HG03039 (cell line): ENCODE results near the gene DYNLT4.
"Not testable (repeated sequence)": the region's sequence is repeated elsewhere in the genome, so short reads cannot be mapped to it uniquely, and the experiment has no call there.

Experiments used
- ATAC-seq: cut with Tn5 transposase; IDR thresholded peaks from one replicate; pipeline ENCODE4 v1.9.1; 2021; ENCODE audit warnings: mild to moderate bottlenecking, moderate library complexity; ENCODE audit not compliant: unreplicated experiment

The DYNLT4 gene

GRCh38 chr1:44775078-44775929, 31.8 kb downstream of the DYNLT4 start, which contains the start of gene RPS8:
TSS of gene RPS8 (plus strand) at chr1:44775540. CDS start at chr1:44775597, 57 bp downstream.
- peak; percentile 76 for ATAC-seq

- ATAC-seq: not testable (repeated sequence)
Observed at GRCh38 chr1:44766421-44766820, 40.7 kb downstream of the DYNLT4 start.

GRCh38 chr1:44760876-44761275, 46.3 kb downstream of the DYNLT4 start:
- ATAC-seq: no peak

- no peak for ATAC-seq
Observed at GRCh38 chr1:44759077-44759476, 48.1 kb downstream of the DYNLT4 start.

GRCh38 chr1:44757420-44757819, 49.7 kb downstream of the DYNLT4 start:
- no peak for ATAC-seq
